HEK293 (cell line): ENCODE measurements around the gene CD300LF.
A peak's percentile ranks its signal among the peaks of the same experiment; 100 is the strongest.

Experiments
- CTCF ChIA-PET: fragments of 350-600 bp; formaldehyde crosslinking; extraction: SDS; loops from one replicate; lab custom pipeline; 2021; ENCODE audit warnings: antibody characterized with exemption; lab: Yijun Ruan, JAX
- POLR2A ChIA-PET: fragments of 300-600 bp; formaldehyde crosslinking; extraction: SDS; loops from one replicate; lab custom pipeline; 2020; ENCODE audit warnings: antibody characterized with exemption, inconsistent platforms; lab: Yijun Ruan, JAX
- H3K27ac ChIP-seq: fragments of 200-500 bp; sonication (Bioruptor generic); 2 replicates; pipeline ENCODE4 v1.5.1; 2014; ENCODE audit warnings: low read depth, low read length, control low read depth, inconsistent platforms; ENCODE audit errors: extremely low read depth
- H3K36me3 ChIP-seq, 2 experiments: fragments of 200-500 bp in 1 of 2; sonication (Bioruptor generic) in 1 of 2; 1 replicate in 1 of 2; 2 replicates in 1 of 2; pipeline ENCODE4 v1.5.1; 2014 to 2017; ENCODE audit warnings: inconsistent platforms in 2 of 2, low read length in 2 of 2; ENCODE audit not compliant: control insufficient read depth in 2 of 2, insufficient read depth in 1 of 2
- H3K4me1 ChIP-seq: fragments of 200-500 bp; sonication (Bioruptor generic); 2 replicates; pipeline ENCODE4 v1.5.1; 2014; ENCODE audit warnings: mild to moderate bottlenecking, low read length, inconsistent platforms; ENCODE audit not compliant: control insufficient read depth, insufficient read depth
- H3K4me3 ChIP-seq: 2 replicates; pipeline ENCODE4 v1.5.1; 2011; ENCODE audit warnings: low read depth, mild to moderate bottlenecking, control low read depth, low read length, moderate library complexity
- H3K9me3 ChIP-seq: fragments of 200-500 bp; sonication (Bioruptor generic); 2 replicates; pipeline ENCODE4 v1.5.1; 2014; ENCODE audit warnings: low read depth, low read length, inconsistent platforms; ENCODE audit not compliant: control insufficient read depth, insufficient read depth
- EGR2 ChIP-seq: fragments of 450-650 bp; formaldehyde crosslinking; IDR thresholded peaks from 2 replicates; pipeline ENCODE4 v1.5.1; 2016; ENCODE audit warnings: low read depth, missing biosample characterization, missing genetic modification characterization
- GLIS2 ChIP-seq: fragments of 450-650 bp; formaldehyde crosslinking; IDR thresholded peaks from 2 replicates; pipeline ENCODE4 v1.5.1; 2016; ENCODE audit warnings: missing biosample characterization, missing genetic modification characterization
- OVOL3 ChIP-seq: fragments of 450-650 bp; formaldehyde crosslinking; IDR thresholded peaks from 2 replicates; pipeline ENCODE4 v1.5.1; 2016; ENCODE audit warnings: missing biosample characterization, missing genetic modification characterization
- PBX3 ChIP-seq: sonication (generic); formaldehyde crosslinking; IDR thresholded peaks from 2 replicates; pipeline ENCODE4 v1.8.1; 2022; ENCODE audit warnings: mild to moderate bottlenecking, moderate library complexity, missing genetic modification reagents
- SCRT1 ChIP-seq: fragments of 450-650 bp; formaldehyde crosslinking; IDR thresholded peaks from 2 replicates; pipeline ENCODE4 v1.5.1; 2016; ENCODE audit warnings: missing biosample characterization, missing genetic modification characterization, borderline replicate concordance
- SCRT2 ChIP-seq: fragments of 450-650 bp; formaldehyde crosslinking; IDR thresholded peaks from 2 replicates; pipeline ENCODE4 v1.5.1; 2016; ENCODE audit warnings: missing biosample characterization, missing genetic modification characterization
- ZFP37 ChIP-seq: fragments of 450-650 bp; formaldehyde crosslinking; IDR thresholded peaks from 2 replicates; pipeline ENCODE4 v1.5.1; 2016; ENCODE audit warnings: missing biosample characterization, missing genetic modification characterization
- ZNF10 ChIP-seq: fragments of 450-650 bp; formaldehyde crosslinking; IDR thresholded peaks from 2 replicates; pipeline ENCODE4 v1.5.1; 2017; ENCODE audit warnings: missing biosample characterization, missing genetic modification characterization
- ZNF133 ChIP-seq: fragments of 450-650 bp; formaldehyde crosslinking; IDR thresholded peaks from 2 replicates; pipeline ENCODE4 v1.5.1; 2016; ENCODE audit warnings: missing biosample characterization, missing genetic modification characterization
- ZNF157 ChIP-seq: fragments of 450-650 bp; formaldehyde crosslinking; IDR thresholded peaks from 2 replicates; pipeline ENCODE4 v1.5.1; 2016; ENCODE audit warnings: missing biosample characterization, missing genetic modification characterization
- ZNF214 ChIP-seq: fragments of 450-650 bp; formaldehyde crosslinking; IDR thresholded peaks from 2 replicates; pipeline ENCODE4 v1.5.1; 2017; ENCODE audit warnings: missing biosample characterization, mild to moderate bottlenecking, missing genetic modification characterization, borderline replicate concordance
- ZNF24 ChIP-seq: fragments of 450-650 bp; formaldehyde crosslinking; IDR thresholded peaks from 2 replicates; pipeline ENCODE4 v1.5.1; 2016; ENCODE audit warnings: missing biosample characterization, missing genetic modification characterization
- ZNF324 ChIP-seq: fragments of 450-650 bp; formaldehyde crosslinking; IDR thresholded peaks from 2 replicates; pipeline ENCODE4 v1.5.1; 2016; ENCODE audit warnings: missing biosample characterization, missing genetic modification characterization
- ZNF423 ChIP-seq: fragments of 450-650 bp; formaldehyde crosslinking; IDR thresholded peaks from 2 replicates; pipeline ENCODE4 v1.5.1; 2016; ENCODE audit warnings: missing biosample characterization, missing genetic modification characterization
- ZNF560 ChIP-seq: fragments of 450-650 bp; formaldehyde crosslinking; IDR thresholded peaks from 2 replicates; pipeline ENCODE4 v1.5.1; 2017; ENCODE audit warnings: missing biosample characterization, missing genetic modification characterization, borderline replicate concordance
- ZNF561 ChIP-seq: fragments of 450-650 bp; IDR thresholded peaks from 2 replicates; pipeline ENCODE4 v1.5.1; 2018; ENCODE audit warnings: missing biosample characterization, missing genetic modification characterization, borderline replicate concordance
- ZNF660 ChIP-seq: fragments of 450-650 bp; IDR thresholded peaks from 2 replicates; pipeline ENCODE4 v1.5.1; 2018; ENCODE audit warnings: missing biosample characterization, mild to moderate bottlenecking, missing genetic modification characterization
- ZNF785 ChIP-seq: fragments of 450-650 bp; formaldehyde crosslinking; IDR thresholded peaks from 2 replicates; pipeline ENCODE4 v1.5.1; 2016; ENCODE audit warnings: missing biosample characterization, missing genetic modification characterization
- ZSCAN4 ChIP-seq: fragments of 450-650 bp; formaldehyde crosslinking; IDR thresholded peaks from 2 replicates; pipeline ENCODE4 v1.5.1; 2017; ENCODE audit warnings: missing biosample characterization, missing genetic modification characterization
- TF ChIP-seq, protein P1 (sequence below): fragments of 450-650 bp; formaldehyde crosslinking; IDR thresholded peaks from 2 replicates; pipeline ENCODE4 v1.5.1; 2016; ENCODE audit warnings: missing biosample characterization, missing genetic modification characterization
- TF ChIP-seq, protein P2 (sequence below): fragments of 450-650 bp; formaldehyde crosslinking; IDR thresholded peaks from 2 replicates; pipeline ENCODE4 v1.5.1; 2017; ENCODE audit warnings: missing biosample characterization, missing genetic modification characterization
- TF ChIP-seq, protein P3 (sequence below): fragments of 450-650 bp; formaldehyde crosslinking; IDR thresholded peaks from 2 replicates; pipeline ENCODE4 v1.5.1; 2016; ENCODE audit warnings: missing biosample characterization, missing genetic modification characterization

Gene CD300LF

GRCh38 chr17:74690409-74690825, 22.3 kb downstream of the CD300LF start:
- CTCF ChIA-PET: interaction anchor here (1.1 to 1.4 kb wide), 2 partner anchors 8 to 34 kb away, joined by 4 to 6 read pairs; no protein-coding TSS in a partner anchor
- TF ChIP-seq ZNF133 (no peak), GLIS2 (no peak), ZNF561 (no peak), ZFP37 (tag by site-specific recombination) (no peak), OVOL3 (tag by site-specific recombination) (no peak), ZNF785 (tag by site-specific recombination) (no peak), ZNF157 (tag by site-specific recombination) (no peak)
- TF ChIP-seq, protein P1, sequence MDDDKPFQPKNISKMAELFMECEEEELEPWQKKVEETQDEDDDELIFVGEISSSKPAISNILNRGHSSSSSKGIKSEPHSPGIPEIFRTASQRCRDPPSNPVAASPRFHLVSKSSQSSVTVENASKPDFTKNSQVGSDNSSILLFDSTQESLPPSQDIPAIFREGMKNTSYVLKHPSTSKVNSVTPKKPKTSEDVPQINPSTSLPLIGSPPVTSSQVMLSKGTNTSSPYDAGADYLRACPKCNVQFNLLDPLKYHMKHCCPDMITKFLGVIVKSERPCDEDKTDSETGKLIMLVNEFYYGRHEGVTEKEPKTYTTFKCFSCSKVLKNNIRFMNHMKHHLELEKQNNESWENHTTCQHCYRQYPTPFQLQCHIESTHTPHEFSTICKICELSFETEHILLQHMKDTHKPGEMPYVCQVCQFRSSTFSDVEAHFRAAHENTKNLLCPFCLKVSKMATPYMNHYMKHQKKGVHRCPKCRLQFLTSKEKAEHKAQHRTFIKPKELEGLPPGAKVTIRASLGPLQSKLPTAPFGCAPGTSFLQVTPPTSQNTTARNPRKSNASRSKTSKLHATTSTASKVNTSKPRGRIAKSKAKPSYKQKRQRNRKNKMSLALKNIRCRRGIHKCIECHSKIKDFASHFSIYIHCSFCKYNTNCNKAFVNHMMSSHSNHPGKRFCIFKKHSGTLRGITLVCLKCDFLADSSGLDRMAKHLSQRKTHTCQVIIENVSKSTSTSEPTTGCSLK (tag by site-specific recombination): no peak
- TF ChIP-seq, all 188 proteins: peak for 0
- H3K4me1 ChIP-seq: no peaks in the 10 kb centered on the region
- H3K27ac ChIP-seq: no peak overlapping the region
- POLR2A ChIA-PET: no interaction called here
- H3K4me3 ChIP-seq: no peak overlapping the region
- no peaks in the 10 kb centered on the region for H3K36me3 ChIP-seq
- no peaks in the 10 kb centered on the region for H3K9me3 ChIP-seq

- no peak overlapping the region for H3K27ac ChIP-seq
- ChIA-PET POLR2A (interaction anchor here (0.7 kb wide), 1 partner anchor 8 kb away, joined by 3 read pairs; no protein-coding TSS in a partner anchor), CTCF (interaction anchor here (0.9 kb wide), 1 partner anchor 121 kb away, joined by 3 read pairs; no protein-coding TSS in a partner anchor)
- H3K4me3 ChIP-seq: no peak overlapping the region
- TF ChIP-seq PBX3 (CRISPR knock-in tag): no peak
- TF ChIP-seq EGR2 (tag by site-specific recombination): no peak
- no peak for TF ChIP-seq ZSCAN4 (tag by site-specific recombination)
- TF ChIP-seq ZNF324: no peak
- TF ChIP-seq ZNF10 (tag by site-specific recombination): no peak
- TF ChIP-seq ZNF24 (tag by site-specific recombination): no peak
- TF ChIP-seq ZNF157 (tag by site-specific recombination): no peak
- H3K4me1 ChIP-seq: no peaks in the 10 kb centered on the region
- no peaks in the 10 kb centered on the region for H3K9me3 ChIP-seq
- no peaks in the 10 kb centered on the region for H3K36me3 ChIP-seq
These were observed 24.8 kb downstream of the CD300LF start for GRCh38 chr17:74687886-74688285.

DNA sequence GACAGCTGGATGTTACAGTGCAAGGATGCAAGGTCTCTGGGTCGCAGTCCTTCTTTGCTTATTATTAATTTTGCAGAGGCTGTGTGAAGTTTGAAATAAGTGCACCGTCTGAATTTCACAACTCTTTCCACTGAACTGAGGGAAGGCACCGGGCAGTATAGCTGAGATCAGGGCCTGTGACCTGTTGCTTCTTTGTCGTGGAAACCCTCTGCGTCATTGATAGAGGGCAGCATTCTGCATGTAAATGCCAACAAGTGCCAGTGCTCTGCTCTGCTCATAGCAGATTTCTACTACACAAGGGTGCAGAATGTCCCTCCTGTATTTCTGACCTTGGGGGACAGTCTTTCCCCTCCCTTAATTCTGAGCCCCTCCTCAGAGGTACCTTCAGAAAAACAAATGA, 26.0 kb downstream of the CD300LF start:
- Histone ChIP-seq H3K4me3 (no peak overlapping the region), H3K4me1 (no peaks in the 10 kb centered on the region), H3K36me3 (no peaks in the 10 kb centered on the region), H3K9me3 (no peaks in the 10 kb centered on the region), H3K27ac (no peak overlapping the region)
- CTCF ChIA-PET: interaction anchor here (0.6 to 0.7 kb wide), 2 partner anchors 10 to 15 kb away, joined by 3 read pairs; no protein-coding TSS in a partner anchor
- POLR2A ChIA-PET: no interaction called here
- no peak for TF ChIP-seq ZNF157 (tag by site-specific recombination)
- no peak for TF ChIP-seq ZNF560
- peak; percentile 89 for TF ChIP-seq SCRT2 (tag by site-specific recombination)
- peak; percentile 81 for TF ChIP-seq SCRT1
- TF ChIP-seq ZNF423: no peak
- TF ChIP-seq, protein P2, sequence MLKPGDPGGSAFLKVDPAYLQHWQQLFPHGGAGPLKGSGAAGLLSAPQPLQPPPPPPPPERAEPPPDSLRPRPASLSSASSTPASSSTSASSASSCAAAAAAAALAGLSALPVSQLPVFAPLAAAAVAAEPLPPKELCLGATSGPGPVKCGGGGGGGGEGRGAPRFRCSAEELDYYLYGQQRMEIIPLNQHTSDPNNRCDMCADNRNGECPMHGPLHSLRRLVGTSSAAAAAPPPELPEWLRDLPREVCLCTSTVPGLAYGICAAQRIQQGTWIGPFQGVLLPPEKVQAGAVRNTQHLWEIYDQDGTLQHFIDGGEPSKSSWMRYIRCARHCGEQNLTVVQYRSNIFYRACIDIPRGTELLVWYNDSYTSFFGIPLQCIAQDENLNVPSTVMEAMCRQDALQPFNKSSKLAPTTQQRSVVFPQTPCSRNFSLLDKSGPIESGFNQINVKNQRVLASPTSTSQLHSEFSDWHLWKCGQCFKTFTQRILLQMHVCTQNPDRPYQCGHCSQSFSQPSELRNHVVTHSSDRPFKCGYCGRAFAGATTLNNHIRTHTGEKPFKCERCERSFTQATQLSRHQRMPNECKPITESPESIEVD: no peak
- TF ChIP-seq, protein P3, sequence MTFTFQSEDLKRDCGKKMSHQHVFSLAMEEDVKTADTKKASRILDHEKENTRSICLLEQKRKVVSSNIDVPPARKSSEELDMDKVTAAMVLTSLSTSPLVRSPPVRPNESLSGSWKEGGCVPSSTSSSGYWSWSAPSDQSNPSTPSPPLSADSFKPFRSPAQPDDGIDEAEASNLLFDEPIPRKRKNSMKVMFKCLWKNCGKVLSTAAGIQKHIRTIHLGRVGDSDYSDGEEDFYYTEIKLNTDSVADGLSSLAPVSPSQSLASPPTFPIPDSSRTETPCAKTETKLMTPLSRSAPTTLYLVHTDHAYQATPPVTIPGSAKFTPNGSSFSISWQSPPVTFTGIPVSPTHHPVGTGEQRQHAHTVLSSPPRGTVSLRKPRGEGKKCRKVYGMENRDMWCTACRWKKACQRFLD (tag by site-specific recombination): no peak
- no peak for TF ChIP-seq ZNF660 (tag by site-specific recombination)
- no peak for TF ChIP-seq ZNF214 (tag by site-specific recombination)
- no peak for TF ChIP-seq ZNF785 (tag by site-specific recombination)
